Ectodermal cell (in vitro differentiated cells): ENCODE data around the gene CSMD2.
"Not testable (repeated sequence)": the region's sequence is repeated elsewhere in the genome, so short reads cannot be mapped to it uniquely, and the experiment has no call there.

Source experiments
- H3K27ac ChIP-seq: 2 replicates; pipeline ENCODE4 v1.7.0; 2013; ENCODE audit warnings: mild to moderate bottlenecking, low read depth, low read length; ENCODE audit not compliant: insufficient read depth, poor library complexity, severe bottlenecking
- H3K27me3 ChIP-seq: 2 replicates; pipeline ENCODE4 v1.7.0; 2013; ENCODE audit warnings: mild to moderate bottlenecking, low read length; ENCODE audit not compliant: insufficient read depth, control insufficient read depth, poor library complexity, severe bottlenecking
- H3K36me3 ChIP-seq: one replicate; pipeline ENCODE4 v1.7.0; 2013; ENCODE audit warnings: low read length; ENCODE audit not compliant: control insufficient read depth, insufficient read depth
- H3K4me1 ChIP-seq: one replicate; pipeline ENCODE4 v1.7.0; 2013; ENCODE audit warnings: low read length; ENCODE audit not compliant: control insufficient read depth, insufficient read depth
- H3K4me3 ChIP-seq: 2 replicates; pipeline ENCODE4 v1.7.0; 2013; ENCODE audit warnings: low read depth, low read length, control low read depth; ENCODE audit not compliant: insufficient read depth
- H3K9me3 ChIP-seq: 2 replicates; pipeline ENCODE4 v1.7.0; 2013; ENCODE audit warnings: mild to moderate bottlenecking, low read length, moderate library complexity; ENCODE audit not compliant: control insufficient read depth
- WGBS, 2 experiments: methylation state at CpG; one replicate each; pipeline ENCODE4 v1.1.7; 2013; ENCODE audit warnings: missing lambda C conversion rate in 2 of 2; 5-methylcytosine and 5-hydroxymethylcytosine counted together

CSMD2 gene

DNA sequence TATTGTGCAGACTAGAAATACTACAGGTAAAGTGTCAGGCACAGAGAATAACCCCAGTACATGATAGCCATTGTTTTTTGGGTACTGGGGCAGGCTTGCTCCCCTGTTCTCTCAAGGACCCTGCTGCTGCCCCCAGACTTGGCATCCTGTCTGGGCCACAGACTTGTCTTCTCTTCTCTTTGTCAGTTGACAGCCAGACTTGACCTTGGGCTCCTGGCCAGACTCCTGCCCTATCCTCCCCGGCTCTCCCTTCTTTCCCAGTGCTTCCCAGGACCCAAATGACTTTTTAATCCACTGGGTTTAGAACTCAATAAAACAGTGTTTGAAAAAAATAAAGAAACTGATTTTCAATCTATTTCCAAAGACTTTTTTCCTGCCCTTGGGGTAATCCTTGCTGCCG lies 649.4 kb downstream of the CSMD2 start:
- 86 to 95% methylated on average over 2 of the region's 2 CpGs for WGBS, 2 experiments
- Histone ChIP-seq H3K27ac (no peak overlapping the region), H3K4me3 (no peak overlapping the region), H3K9me3 (no peaks in the 10 kb centered on the region), H3K27me3 (no peaks in the 10 kb centered on the region), H3K36me3 (no peaks in the 10 kb centered on the region), H3K4me1 (no peaks in the 10 kb centered on the region)

GRCh38 chr1:33515112-33515511 lies 649.9 kb downstream of the CSMD2 start:
- WGBS, 2 experiments = 90 to 91% methylated on average over 8 of the region's 8 CpGs
- Histone ChIP-seq H3K4me3 (no peak overlapping the region), H3K9me3 (no peaks in the 10 kb centered on the region), H3K27ac (no peak overlapping the region), H3K4me1 (no peaks in the 10 kb centered on the region), H3K27me3 (no peaks in the 10 kb centered on the region), H3K36me3 (no peaks in the 10 kb centered on the region)

- Histone ChIP-seq H3K9me3 (no peaks in the 10 kb centered on the region), H3K27ac (no peak overlapping the region), H3K27me3 (no peaks in the 10 kb centered on the region), H3K4me1 (no peaks in the 10 kb centered on the region), H3K36me3 (no peaks in the 10 kb centered on the region), H3K4me3 (no peak overlapping the region)
- WGBS, 2 experiments = 95% methylated on average over 6 of the region's 6 CpGs
These were observed 652.6 kb downstream of the CSMD2 start for GRCh38 chr1:33512226-33513011.

DNA sequence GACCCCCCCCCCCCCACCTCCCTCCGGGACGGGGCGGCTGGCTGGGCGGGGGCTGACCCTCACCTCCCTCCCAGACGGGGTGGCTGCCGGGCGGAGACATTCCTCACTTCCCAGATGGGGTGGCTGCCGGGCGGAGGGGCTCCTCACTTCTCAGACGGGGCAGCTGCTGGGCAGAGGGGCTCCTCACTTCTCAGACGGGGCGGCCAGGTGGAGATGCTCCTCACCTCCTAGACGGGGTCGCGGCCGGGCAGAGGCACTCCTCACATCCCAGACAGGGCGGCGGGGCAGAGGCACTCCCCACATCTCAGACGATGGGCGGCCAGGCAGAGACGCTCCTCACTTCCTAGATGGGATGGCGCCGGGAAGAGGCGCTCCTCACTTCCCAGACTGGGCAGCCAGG lies 655.8 kb downstream of the CSMD2 start:
- not testable (repeated sequence) for H3K4me1 ChIP-seq, H3K27me3 ChIP-seq
- WGBS, 2 experiments = 95 to 98% methylated on average over 24 of the region's 24 CpGs

GRCh38 chr1:33508151-33508550 lies 656.9 kb downstream of the CSMD2 start:
- no peaks in the 10 kb centered on the region for H3K36me3 ChIP-seq
- 92 to 94% methylated on average over 1 of the region's 1 CpG for WGBS, 2 experiments
- no peaks in the 10 kb centered on the region for H3K9me3 ChIP-seq

More for the DNA sequence above, 655.8 kb downstream of the CSMD2 start:
- not testable (repeated sequence) for H3K4me3 ChIP-seq, H3K27ac ChIP-seq, H3K36me3 ChIP-seq, H3K9me3 ChIP-seq

GRCh38 chr1:33507661-33508060 lies 657.4 kb downstream of the CSMD2 start:
- Histone ChIP-seq H3K9me3 (no peaks in the 10 kb centered on the region), H3K4me3 (no peak overlapping the region), H3K27me3 (no peaks in the 10 kb centered on the region), H3K27ac (no peak overlapping the region), H3K4me1 (no peaks in the 10 kb centered on the region), H3K36me3 (no peaks in the 10 kb centered on the region)
- 96 to 97% methylated on average over 3 of the region's 3 CpGs for WGBS, 2 experiments

More at GRCh38 chr1:33508151-33508550, 656.9 kb downstream of the CSMD2 start:
- no peaks in the 10 kb centered on the region for H3K4me1 ChIP-seq
- H3K27me3 ChIP-seq = no peaks in the 10 kb centered on the region
- H3K27ac ChIP-seq = no peak overlapping the region
- no peak overlapping the region for H3K4me3 ChIP-seq

DNA sequence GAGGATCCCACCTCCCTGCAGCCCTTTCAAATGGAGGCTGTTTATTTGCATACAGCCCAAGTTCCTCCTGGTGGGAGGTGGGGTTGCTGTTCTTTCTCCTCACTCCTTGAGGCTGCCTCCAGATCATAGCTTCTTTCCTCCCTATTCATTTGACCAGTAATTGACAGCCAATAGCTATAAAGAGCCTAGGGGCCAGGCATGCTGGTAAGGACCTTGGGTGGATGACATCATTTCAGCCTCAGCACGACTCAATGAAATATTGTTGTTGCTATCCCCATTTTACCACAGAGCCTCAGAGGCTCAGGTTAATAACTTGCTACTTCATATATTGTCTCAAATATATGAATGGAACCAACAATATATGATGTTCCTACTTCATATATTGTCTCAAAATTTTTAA lies 661.5 kb downstream of the CSMD2 start:
- no peaks in the 10 kb centered on the region for H3K36me3 ChIP-seq
- H3K27ac ChIP-seq = no peak overlapping the region
- no peaks in the 10 kb centered on the region for H3K4me1 ChIP-seq
- WGBS, 2 experiments = 83 to 100% methylated on average over 1 of the region's 1 CpG
- no peaks in the 10 kb centered on the region for H3K27me3 ChIP-seq
- H3K9me3 ChIP-seq = no peaks in the 10 kb centered on the region
- no peak overlapping the region for H3K4me3 ChIP-seq

GRCh38 chr1:33502726-33503125 lies 662.3 kb downstream of the CSMD2 start:
- Histone ChIP-seq H3K36me3 (no peaks in the 10 kb centered on the region), H3K9me3 (no peaks in the 10 kb centered on the region), H3K27ac (no peak overlapping the region), H3K27me3 (no peaks in the 10 kb centered on the region), H3K4me1 (no peaks in the 10 kb centered on the region), H3K4me3 (no peak overlapping the region)
- WGBS, 2 experiments = 94 to 97% methylated on average over 4 of the region's 5 CpGs

DNA sequence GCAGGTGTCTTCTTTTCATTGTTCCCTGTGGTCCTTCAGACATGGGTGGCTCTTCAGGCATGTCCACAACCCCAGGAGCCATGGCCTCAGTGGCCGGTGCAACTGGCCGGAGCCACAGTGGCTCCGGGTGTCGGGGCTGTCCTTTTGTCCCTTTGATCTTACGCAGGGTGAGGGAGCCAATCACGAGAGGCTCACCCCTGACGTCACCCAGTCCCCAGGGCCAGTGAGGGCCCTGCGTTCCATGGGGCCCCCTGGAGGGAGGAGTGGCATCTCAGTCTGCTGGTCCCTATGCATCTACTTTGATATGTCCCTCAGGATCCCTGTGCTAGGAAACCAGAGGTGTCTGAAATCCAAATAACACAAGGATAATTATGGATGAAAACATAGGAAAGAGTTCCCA lies 663.3 kb downstream of the CSMD2 start:
- Histone ChIP-seq H3K4me1 (no peaks in the 10 kb centered on the region), H3K27ac (no peak overlapping the region), H3K27me3 (no peaks in the 10 kb centered on the region), H3K9me3 (no peaks in the 10 kb centered on the region), H3K36me3 (no peaks in the 10 kb centered on the region), H3K4me3 (no peak overlapping the region)
- WGBS, 2 experiments = 94% methylated on average over 8 of the region's 8 CpGs

- Histone ChIP-seq H3K4me3 (no peak overlapping the region), H3K9me3 (no peaks in the 10 kb centered on the region), H3K27ac (no peak overlapping the region), H3K4me1 (no peaks in the 10 kb centered on the region), H3K27me3 (no peaks in the 10 kb centered on the region), H3K36me3 (peaks cover 3% of the 10 kb centered on the region)
- WGBS, 2 experiments = 84 to 94% methylated on average over 2 of the region's 2 CpGs
These were observed 663.7 kb downstream of the CSMD2 start for GRCh38 chr1:33501309-33501708.
